ENCODE data around the gene KLK5. TPM values are rescaled to one million over a fixed set of nuclear protein-coding genes. Genes with fewer than 3 reads are reported as not detected.

Gene KLK5
- total RNA-seq, 1 donor from 2014 or later, result not detected

- no peak for DNase-seq (ENCODE audit: low read depth in 2 of 2)
These were observed 16.5 kb upstream of the KLK5 start, which contains the start of gene KLK6 for GRCh38 chr19:50969413-50969760. KLK6 (minus strand) TSS chr19:50969591; CDS start chr19:50968104, 1,487 bp downstream.

GRCh38 chr19:50968716-50969412 is 16.0 kb upstream of the KLK5 start:
- no peak for DNase-seq (ENCODE audit: low read depth in 2 of 2)

GRCh38 chr19:50967929-50968715 is 15.3 kb upstream of the KLK5 start:
- no peak for DNase-seq (ENCODE audit: low read depth in 2 of 2)

- no peak for DNase-seq (ENCODE audit: low read depth in 2 of 2)
These were observed 11.4 kb upstream of the KLK5 start for GRCh38 chr19:50964266-50964665.

- DNase-seq (ENCODE audit: low read depth in 2 of 2), result no peak
These were observed 10.5 kb upstream of the KLK5 start for GRCh38 chr19:50963381-50963780.

- no peak for DNase-seq (ENCODE audit: low read depth in 2 of 2)
These were observed 9.4 kb upstream of the KLK5 start for GRCh38 chr19:50962245-50962644.

GRCh38 chr19:50959731-50960500 is 7.1 kb upstream of the KLK5 start:
- no peak for DNase-seq (ENCODE audit: low read depth in 2 of 2)

GRCh38 chr19:50957587-50957986 is 4.7 kb upstream of the KLK5 start:
- no peak for DNase-seq (ENCODE audit: low read depth in 2 of 2)

- no peak for DNase-seq (ENCODE audit: low read depth in 2 of 2)
These were observed 3.0 kb downstream of the KLK5 start for GRCh38 chr19:50949861-50950260.

GRCh38 chr19:50947123-50947522 is 5.7 kb downstream of the KLK5 start:
- no peak for DNase-seq (ENCODE audit: low read depth in 2 of 2)

GRCh38 chr19:50944795-50945194 is 8.0 kb downstream of the KLK5 start:
- no peak for DNase-seq (ENCODE audit: low read depth in 2 of 2)

- no peak for DNase-seq (ENCODE audit: low read depth in 2 of 2)
These were observed 9.6 kb downstream of the KLK5 start for GRCh38 chr19:50943074-50943828.

- DNase-seq (ENCODE audit: low read depth in 2 of 2), result no peak
These were observed 13.2 kb downstream of the KLK5 start for GRCh38 chr19:50939596-50939995.

- no peak for DNase-seq (ENCODE audit: low read depth in 2 of 2)
These were observed 19.2 kb downstream of the KLK5 start for GRCh38 chr19:50933640-50934039.

- DNase-seq (ENCODE audit: low read depth in 2 of 2), result no peak
These were observed 20.2 kb downstream of the KLK5 start for GRCh38 chr19:50932690-50933083.

- no peak for DNase-seq (ENCODE audit: low read depth in 2 of 2)
These were observed 20.7 kb downstream of the KLK5 start for GRCh38 chr19:50932018-50932689.

- DNase-seq (ENCODE audit: low read depth in 2 of 2), result no peak
These were observed 21.8 kb downstream of the KLK5 start for GRCh38 chr19:50931023-50931422.

- DNase-seq (ENCODE audit: low read depth in 2 of 2), result no peak
These were observed 24.0 kb downstream of the KLK5 start for GRCh38 chr19:50928831-50929230.

GRCh38 chr19:50926144-50926543 is 26.7 kb downstream of the KLK5 start:
- DNase-seq (ENCODE audit: low read depth in 2 of 2), result no peak

GRCh38 chr19:50925734-50926133 is 27.1 kb downstream of the KLK5 start:
- DNase-seq (ENCODE audit: low read depth in 2 of 2), result no peak

- no peak for DNase-seq (ENCODE audit: low read depth in 2 of 2)
These were observed 28.3 kb downstream of the KLK5 start for GRCh38 chr19:50924586-50924985.

Data from dermis microvascular lymphatic vessel endothelial cell (primary cell).